NCI-H2227 treated with DMSO at 0.1 percent for 48 hours (cell line): ENCODE results near the gene SLC27A1.

Experiments
- DNase-seq: peaks from one replicate; lab custom pipeline; 2025; lab: John Stamatoyannopoulos, UW

SLC27A1 gene

DNA sequence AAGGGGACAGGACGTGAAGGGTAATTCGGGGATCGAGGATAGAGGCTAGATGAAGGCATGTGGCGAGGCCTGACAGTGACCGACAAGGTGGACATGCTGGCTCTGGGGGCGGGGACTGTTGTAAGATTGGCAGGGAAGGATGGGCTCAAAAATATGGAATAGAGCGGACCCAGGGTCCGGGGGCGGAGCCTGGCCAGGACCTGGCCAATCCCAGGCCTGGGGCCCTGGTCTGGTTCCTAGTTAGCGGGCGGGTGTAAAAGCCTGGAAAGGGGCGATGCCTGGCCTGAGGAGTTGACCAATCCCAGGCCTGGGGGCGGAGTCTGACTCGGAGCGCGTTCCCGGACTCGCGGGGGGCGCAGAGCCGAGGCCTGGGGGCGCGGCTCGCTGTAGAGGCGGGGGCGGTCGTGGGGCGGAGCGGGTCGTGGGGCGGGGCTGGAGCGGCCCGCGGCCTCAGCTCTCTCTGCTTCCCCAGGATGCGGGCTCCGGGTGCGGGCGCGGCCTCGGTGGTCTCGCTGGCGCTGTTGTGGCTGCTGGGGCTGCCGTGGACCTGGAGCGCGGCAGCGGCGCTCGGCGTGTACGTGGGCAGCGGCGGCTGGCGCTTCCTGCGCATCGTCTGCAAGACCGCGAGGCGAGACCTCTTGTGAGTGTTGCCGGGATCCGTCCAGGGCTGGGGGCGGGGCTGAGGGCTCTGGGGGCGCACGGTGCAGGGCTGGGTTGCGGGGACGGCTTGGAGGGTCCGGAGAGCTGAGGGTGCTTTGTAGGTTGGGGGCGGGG, at the start of gene SLC27A1:
Gene SLC27A1 (plus strand): TSS at position 457 of the 774 bp plus-strand sequence. CDS start 17 bp downstream, at position 474.
- peak; percentile 98 for DNase-seq

DNA sequence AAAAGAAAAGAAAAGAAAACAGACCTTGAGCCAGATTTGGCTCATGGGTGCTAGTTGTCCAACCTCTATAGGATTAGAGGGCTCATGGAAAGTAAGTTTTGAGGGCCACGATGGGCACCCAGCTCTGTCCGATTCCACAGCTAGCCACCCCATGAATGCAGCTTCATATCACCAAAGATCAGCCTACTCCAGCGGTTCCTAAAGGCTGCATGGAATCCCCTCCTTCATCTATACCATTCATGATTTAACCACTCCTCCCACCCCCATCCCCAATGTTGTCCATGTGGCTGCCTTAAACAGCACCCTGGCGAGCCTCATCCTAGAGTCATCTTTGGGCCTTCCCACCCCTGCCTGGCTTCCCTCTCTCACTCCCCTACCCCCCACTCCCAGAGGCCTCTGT, 48.4 kb upstream of the SLC27A1 start:
- DNase-seq = no peak

DNA sequence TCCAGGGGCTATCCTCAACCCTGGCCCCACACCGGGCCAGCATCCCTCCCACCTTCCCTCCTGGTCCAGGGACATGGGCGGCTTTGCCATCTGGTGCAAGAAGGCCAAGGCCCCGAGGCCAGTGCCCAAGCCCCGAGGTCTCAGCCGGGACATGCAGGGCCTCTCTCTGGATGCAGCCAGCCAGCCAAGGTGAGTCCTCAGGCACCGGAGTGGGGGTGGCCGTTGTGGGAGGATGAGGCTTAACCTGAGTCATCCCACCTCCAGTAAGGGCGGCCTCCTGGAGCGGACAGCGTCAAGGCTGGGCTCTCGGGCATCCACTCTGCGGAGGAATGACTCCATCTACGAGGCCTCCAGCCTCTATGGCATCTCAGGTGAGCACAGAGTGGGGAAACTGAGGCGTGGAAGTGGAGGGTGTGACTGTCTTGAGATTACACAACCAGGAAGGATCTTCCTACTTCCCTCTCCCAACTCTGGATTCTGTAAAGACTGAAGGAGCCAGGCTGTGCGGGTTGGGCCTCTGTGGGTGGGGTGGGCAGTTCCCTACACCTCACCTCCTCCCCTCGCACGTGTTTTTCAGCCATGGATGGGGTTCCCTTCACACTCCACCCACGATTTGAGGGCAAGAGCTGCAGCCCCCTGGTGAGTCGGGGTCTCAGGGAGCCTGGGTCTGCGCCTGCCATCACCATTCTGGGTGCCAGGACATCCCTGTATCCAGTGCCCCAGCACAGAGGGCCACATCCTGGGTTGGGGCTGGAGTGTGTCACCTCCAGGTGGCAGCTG, 46.7 kb upstream of the SLC27A1 start:
- DNase-seq = no peak

DNA sequence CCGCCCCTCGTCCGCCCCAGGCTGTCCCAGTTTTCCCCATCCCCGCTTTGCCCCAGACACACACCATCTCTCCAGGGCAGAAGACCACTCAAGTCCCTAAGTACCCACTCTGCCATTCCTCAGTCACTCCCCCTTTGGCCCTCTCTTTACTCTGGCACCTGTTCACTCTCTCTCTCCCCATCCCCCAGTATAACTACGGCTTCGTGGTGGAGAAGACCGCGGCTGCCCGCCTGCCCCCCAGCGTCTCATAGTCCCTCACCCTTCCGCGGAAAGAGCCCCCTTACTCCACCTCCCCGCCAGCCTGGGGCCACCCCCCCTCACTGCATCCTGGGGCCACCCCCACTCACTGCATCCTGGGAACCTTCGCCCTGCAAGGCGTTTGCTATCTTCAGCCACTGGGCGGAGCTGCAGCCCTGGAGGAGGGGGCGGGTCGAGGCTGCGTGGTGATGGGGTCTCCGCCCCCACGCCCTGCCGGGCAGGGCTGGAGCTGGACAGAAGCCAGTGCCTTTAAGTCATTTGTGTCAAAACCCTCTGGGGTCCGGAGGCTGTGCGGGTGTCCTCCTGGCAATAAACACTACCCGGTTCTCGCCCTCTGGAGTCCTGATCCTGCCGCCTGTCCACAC, 45.5 kb upstream of the SLC27A1 start:
- peak; percentile 21 for DNase-seq

DNA sequence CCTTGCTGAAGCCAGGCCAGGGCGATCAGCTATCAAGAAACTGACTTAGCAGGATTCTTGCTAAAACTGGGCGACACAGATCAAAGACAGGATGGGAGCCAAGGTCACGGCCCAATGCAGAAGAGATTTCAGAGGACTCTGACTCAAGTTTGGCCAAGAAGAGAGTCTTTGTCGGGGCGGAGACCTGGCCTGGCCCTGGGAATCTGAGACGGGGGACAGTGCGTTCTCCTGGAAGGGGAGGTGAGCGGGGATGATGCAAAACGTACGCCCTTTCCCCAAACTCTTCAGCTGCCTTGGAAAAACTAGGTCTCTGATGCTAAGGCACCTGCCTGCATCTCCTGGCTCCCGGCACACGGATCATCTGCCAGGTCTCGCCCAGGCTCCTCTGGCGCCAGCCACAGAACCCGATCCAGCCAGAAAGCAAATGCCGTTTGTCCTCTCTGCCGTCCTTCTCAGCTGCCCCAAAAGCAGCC, 40.6 kb upstream of the SLC27A1 start:
- no peak for DNase-seq

DNA sequence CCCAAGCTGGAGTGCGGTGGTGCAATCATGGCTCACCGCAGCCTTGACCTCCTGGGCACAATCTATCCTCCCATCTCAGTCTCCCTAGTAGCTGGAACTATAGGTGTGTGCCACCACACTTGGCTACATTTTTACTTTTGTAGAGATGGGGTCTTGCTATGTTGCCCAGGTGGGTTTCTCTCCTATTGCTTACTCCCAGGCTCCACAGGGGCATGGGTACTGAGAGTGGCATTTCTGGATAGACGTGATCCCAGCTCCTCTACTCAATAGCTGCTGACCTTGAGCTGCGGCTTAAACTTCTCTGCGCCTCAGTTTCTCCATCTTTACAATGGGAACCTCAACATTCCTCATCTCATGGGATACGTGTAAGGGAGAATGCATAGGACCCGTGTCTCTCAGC, 38.9 kb upstream of the SLC27A1 start:
- no peak for DNase-seq

DNA sequence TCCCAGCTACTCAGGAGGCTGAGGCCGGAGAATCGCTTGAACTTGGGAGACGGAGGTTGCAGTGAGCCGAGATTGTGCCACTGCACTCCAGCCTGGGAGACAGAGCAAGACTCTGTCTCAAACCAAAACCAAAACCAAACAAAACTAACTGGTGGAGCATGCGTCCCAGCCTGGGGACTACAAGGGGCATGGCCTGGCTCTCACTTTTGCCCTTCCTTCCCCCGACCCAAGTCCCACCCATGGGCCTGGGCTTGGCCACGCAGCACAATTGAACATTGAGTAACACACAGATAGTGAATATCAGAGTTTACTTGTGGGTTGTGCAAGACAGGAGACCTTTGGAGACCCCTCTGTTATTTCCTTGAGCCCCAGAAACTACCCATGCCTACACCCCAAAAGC, 35.1 kb upstream of the SLC27A1 start:
- no peak for DNase-seq

DNA sequence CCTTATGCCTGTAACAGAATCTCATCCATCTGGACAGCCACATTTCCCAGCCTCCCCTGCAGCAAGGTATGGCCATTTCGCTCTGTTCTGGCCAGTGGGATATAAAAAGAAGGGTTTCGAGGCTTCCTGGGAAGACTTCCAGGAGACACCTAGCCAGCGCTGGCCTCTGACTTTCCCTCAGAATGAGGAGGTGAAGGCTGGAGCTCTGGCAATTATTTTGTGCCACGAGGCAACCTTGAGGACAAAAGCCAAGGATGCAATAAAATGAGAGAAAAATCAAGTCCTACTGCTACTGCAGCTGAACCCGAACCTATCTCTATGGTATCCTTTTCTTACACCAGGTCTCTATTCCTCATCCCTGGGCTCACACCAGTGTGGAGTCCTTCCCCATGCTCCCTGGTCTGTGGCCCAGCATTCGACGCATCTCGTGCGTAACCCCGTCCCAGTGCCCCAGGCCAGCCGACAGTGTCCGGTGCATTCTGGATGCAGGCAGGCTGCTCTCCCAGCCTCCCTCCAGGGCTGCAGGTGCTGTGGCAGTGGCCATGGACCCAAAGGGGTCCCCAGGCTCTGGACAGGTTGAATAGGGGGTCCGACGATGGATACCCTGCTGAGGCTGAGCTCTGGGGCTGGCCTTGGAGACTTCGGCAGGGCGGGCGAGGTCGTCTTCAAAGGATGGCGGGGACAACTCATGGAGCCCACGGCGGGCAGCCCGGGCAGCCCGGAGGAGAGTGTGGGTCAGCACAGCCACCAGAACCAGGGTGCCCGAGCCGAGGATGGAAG, 34.0 kb upstream of the SLC27A1 start:
- DNase-seq = no peak

DNA sequence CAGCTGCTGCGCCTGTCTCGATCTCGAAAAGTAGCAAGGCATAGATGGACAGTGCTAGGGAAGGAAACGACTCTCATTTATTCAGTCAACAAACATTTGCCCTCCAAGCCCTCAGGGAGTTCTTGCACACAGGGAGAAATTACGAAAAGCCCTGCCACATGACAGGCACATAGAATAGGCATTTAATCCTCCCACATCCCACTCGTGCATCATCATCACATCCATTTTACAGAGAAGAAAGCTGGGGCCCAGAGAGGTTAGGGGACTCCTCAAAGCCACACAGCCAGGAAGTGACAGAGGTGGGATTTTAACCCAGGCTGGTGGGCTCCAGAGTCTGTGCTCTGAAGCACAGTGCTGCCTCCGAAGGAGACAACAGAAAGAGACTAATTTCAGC, 33.5 kb upstream of the SLC27A1 start:
- no peak for DNase-seq

DNA sequence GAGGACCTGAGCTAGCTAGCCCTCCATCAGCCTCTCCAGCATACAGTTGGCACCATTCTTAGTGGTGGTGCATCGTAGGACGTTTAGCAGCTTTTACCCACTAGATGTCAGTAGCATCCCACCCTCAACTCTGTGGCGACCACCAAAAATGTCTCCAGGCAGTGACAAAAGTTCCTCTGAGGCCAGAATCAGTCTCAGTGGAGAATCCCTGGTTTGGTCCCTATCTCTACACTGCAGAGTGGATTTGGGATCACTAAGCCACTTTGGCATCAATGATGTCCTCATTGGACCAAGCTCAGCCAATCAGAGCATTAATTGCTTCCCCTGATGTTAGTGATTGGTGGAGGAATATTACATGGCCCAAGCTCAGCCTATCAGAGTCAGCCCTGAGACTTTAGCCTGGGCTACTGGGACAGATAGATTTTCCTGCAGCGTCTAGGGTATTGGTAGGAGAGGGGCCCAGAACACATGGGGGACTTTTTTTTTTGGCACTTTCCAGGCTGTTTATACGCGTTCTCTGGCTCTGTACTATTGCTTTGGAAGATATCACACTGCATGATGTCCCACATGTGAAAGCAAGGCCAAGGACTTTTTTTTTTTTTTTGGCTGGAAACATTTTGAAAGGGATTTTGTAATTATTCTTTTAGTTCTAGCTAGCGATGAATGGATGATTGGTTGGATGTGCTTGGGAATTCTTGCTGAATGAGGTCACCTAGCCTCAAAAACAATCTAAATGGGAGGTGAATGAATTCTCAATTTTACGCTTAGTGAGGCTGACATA, 28.9 kb upstream of the SLC27A1 start:
- DNase-seq = peak; percentile 6

DNA sequence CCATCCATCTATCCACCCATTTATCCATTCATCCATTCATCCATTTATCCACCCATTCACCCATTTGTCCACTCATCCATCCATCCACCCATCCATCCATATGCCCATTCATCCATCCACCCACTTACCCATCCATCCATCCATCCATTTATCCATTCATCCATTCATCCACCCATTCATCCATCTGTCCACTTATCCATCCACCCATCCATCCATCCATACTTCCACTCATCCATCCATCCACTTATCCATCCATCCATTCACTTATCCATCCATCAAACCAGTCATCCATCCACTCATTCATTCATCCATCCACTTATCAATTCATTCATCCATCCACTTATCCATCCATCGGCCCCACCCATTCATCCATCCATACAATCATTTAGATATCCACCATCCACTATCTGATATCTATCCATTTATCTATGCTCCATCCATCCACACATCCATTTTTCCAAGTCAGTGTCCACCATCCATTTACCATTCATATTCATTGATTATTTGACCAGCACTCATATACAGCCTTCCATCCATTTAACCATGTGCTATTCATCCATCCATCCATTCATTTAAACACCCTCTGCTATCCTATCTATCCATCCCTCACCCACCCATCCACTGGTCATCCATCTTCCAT, 24.7 kb upstream of the SLC27A1 start:
- no peak for DNase-seq

DNA sequence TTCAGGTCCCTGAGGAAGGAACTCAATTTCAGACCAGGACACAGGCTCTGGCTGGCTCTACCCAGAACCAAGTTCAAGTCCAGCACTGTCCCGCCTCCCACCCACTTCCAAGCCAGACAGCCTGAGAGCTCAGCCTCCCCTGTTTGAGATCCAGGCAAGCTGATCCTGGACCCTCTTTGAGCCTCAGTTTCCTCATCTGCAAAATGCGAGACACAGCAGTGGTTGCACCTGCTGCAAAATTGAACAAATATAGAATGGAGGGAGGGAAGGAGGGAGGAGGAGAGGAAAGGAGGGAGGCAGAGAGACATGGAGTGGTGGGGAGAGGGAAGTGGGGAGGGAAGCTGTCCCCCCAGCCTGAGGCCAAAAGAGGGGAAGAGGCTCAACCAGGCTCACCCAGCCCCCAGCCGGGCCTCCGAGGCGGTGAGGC, 22.6 kb upstream of the SLC27A1 start:
- DNase-seq = no peak

DNA sequence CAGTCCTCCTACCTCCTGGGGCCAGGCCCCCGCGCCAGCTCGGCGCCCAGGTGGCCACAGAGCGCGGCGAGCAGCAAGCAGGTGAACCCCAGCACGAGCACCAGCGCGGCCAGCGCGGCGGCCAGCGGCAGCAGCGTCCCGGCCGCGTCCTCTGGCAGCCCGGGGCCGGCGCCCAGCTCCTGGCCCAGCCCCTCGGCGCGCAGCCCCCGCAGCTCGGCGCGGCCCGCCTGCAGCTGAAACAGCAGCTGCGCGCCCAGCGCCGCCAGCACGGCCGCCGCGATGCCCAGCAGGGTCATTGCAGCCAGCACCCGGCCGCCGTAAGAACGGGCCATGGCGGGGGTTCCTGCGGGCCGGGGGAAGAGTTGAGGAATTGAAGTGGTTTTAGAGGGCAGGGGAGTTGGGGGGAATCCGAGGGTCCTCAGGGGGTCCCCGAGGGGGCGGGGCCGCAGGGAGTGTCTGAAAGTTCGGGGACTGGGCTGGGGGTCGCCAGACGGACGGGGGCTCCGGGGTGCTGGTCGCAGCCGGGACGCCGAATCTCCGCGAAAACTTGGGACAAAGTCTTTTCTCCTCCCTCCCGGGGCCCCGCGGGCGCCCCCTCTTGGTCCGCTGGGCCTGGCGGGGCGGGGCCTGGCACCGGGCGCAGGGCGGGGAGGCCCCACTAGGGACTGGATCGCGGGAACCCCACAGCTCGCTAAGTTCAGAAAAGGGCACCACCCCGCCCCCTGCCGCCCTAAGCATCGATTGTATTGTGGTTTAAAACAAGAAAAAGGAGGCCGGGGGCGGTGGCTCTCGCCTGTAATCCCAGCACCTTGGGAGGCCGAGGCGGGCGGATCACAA, 22.0 kb upstream of the SLC27A1 start, which contains the start of gene TMEM221:
Gene TMEM221 (minus strand): TSS at position 538 of the 837 bp plus-strand sequence. CDS start 206 bp downstream, at position 332.
- no peak for DNase-seq

DNA sequence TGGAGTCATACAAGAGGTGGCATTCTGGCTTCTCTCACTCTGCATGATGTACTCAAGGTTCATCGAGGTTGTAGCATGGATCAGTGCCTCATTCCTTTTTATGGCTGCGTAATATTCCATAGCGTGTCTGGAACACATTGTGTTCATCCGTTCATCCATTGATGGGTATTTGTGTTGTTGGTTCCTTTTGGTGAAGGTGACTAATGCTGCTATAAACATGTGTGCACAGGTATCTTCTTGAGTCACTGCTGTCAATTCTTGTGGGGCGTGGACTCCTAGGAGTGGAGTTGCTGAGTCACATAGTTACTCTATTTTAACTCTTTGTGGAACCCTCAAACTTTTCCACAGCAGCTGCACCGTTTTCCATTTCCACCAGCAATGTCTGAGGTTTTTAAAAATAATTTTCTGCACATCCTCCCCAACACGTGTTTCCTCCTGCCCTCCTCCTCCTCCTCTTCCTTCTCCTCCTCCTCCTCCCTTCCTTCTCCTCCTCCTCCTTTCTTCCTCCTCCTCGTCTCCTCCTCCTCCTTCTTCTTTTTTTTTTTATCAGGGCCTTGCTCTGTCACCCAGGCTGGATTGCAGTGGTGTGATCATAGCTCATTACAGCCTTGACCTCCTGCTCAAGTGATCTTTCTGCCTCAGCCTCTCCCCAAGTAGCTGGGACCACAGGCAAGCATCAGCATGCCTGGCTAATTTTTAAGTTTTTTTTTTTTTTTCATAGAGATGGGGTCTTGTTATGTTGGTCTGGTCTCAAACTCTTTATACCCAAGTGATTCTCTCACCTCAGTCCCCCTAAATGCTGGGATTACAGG, 19.9 kb upstream of the SLC27A1 start:
- no peak for DNase-seq

DNA sequence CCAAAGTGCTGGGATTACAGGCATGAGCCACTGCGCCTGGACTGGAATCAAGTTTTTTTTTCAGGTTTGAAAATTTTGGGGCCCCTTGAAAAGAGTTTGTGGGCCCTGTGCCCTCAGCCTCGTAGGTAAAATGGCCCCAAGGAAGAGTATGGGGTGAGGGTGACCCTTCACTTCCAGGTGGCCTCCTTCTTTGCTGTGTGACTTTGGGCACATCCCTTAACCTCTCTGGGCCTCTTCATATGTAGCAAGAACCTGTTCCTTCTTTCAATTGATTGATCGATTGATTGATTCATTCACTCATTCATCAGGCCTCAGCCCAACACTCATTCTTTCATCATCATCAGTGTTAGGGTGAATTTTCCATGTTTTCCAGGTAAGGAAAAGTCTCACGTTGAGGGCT, 18.5 kb upstream of the SLC27A1 start:
- no peak for DNase-seq

DNA sequence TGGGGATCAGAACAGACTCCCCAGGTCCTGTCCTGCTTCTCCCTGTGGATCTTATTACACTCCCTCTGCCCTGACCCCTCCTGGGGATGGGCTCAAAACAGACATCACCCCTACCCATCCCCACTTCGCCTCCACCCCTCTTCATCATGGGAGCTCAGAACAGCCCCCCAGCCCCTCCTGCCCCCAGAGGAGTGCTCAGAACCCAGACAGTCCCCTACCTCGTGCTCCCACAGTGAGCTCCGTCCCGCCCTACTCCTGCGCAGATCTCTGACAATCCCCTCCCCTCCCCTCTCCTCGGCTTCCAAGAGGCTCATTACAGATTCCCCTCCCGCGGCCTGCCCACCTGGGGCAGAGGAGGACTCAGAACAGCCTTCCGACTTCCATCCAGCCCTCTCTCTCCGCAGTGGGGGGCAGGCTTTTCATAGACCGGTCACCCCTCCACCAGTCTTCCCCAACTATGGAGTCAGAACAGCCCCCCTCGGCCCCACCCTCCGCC, 15.7 kb upstream of the SLC27A1 start:
- DNase-seq = peak; percentile 10

DNA sequence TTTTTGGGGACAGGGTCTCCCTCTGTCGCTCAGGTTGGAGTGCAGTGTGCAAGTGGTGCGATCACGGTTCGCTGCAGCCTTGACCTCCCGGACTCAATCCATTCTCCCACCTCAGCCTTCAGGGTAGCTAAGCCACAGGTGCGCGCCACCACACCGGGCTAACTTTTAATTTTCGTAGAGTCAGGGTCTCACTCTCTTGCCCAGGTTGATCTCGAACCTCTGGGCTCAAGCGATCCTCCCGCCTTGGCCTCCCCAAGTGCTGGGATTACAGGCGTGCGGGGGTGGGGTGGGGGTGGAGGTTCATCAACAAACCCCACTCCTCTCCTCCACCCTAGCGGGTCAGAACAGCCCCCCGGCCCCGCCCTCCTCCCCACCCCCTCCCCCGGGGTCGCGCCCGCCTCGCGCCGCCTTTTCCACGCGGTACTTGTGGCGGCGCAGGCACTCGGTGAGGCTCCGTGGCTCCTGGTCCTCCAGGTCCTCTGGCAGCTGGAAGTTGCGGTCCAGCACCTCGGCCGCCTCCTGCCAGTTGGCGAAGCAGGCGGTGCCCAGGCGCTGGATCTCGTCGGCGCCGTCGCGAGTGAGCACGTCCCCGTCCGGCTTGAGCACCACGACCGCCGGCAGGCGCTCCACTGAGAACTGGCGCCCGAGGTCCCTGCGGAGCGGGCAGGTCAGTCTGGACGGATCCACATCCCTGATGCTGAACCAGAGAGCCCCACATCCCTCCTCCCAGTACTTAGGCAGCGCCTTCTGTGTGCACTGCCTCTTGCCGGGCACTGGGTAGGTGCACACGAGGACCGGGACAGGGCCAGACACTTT, 14.8 kb upstream of the SLC27A1 start:
- no peak for DNase-seq

DNA sequence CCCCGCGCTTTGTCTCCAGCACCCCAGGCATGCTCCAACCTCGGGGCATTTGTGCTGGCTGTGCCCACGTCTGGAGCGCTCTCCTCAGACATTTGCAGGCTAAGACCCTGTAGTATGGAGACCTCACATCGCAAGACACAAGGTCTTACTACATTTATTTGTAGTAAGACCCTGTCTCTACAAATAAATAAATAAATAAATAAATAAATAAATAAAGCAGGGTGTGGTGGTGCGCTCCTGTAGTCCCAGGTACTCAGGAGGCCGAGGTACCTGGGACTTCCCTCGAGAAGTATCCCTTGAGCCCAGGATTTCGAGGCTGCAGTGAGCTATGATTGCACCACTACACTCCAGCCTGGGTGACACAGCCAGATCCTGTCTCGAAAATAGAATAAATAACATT, 14.2 kb upstream of the SLC27A1 start:
- DNase-seq = no peak
